Transverse colon (tissue), 4 donors: Measurements from ENCODE around the gene FCAR. TPM values are rescaled to one million over a fixed set of nuclear protein-coding genes. Genes with fewer than 3 reads are reported as not detected.
"Not testable (repeated sequence)": the region's sequence is repeated elsewhere in the genome, so short reads cannot be mapped to it uniquely, and the experiment has no call there.

Source experiments
- DNase-seq: peaks from one replicate; pipeline ENCODE4 v3.0.0-alpha.2; 2019
- H3K27ac ChIP-seq, 4 donors: fragments of 200-600 bp; sonication (generic); 2 replicates each; pipeline ENCODE4 v1.5.1; 2016 to 2018; ENCODE audit warnings: inconsistent platforms in 4 of 4
- H3K27me3 ChIP-seq: fragments of 200-600 bp; sonication (generic); 2 replicates; pipeline ENCODE4 v1.5.1; 2017; ENCODE audit warnings: inconsistent platforms
- H3K36me3 ChIP-seq, 4 donors: fragments of 200-600 bp; sonication (generic); 2 replicates each; pipeline ENCODE4 v1.5.1; 2017 to 2019; ENCODE audit warnings: inconsistent platforms in 4 of 4
- H3K4me1 ChIP-seq, 4 donors: fragments of 200-600 bp; sonication (generic); 2 replicates each; pipeline ENCODE4 v1.5.1; 2017 to 2020; ENCODE audit warnings: inconsistent platforms in 4 of 4
- H3K4me3 ChIP-seq, 4 donors: fragments of 200-600 bp; sonication (generic); 1 replicate in 1 of 4; 2 replicates in 3 of 4; pipeline versions ENCODE4 v1.5.1 to v1.6.1; 2017 to 2019; ENCODE audit warnings: inconsistent platforms in 4 of 4
- H3K9me3 ChIP-seq, 2 donors: fragments of 200-600 bp; sonication (generic); 2 replicates each; pipeline ENCODE4 v1.5.1; 2017 to 2019; ENCODE audit warnings: inconsistent platforms in 2 of 2
- EP300 ChIP-seq: sonication (generic); formaldehyde crosslinking; IDR thresholded peaks from one replicate; pipeline ENCODE4 v1.6.1; 2017; ENCODE audit warnings: antibody characterized with exemption, low read depth
- POLR2A ChIP-seq: fragments of 450-650 bp; IDR thresholded peaks from one replicate; pipeline ENCODE4 v1.6.1; 2016; ENCODE audit warnings: antibody characterized with exemption, mild to moderate bottlenecking, moderate library complexity
- POLR2AphosphoS5 ChIP-seq, 3 donors: sonication (generic); formaldehyde crosslinking; IDR thresholded peaks; one replicate each; pipeline ENCODE4 v1.6.1; 2016; ENCODE audit warnings: antibody characterized with exemption in 3 of 3
- WGBS, 2 donors: methylation state at CpG; one replicate each; pipeline ENCODE4 v1.1.5; 2018; ENCODE audit warnings: low coverage in 1 of 2; 5-methylcytosine and 5-hydroxymethylcytosine counted together
- in situ Hi-C, 4 donors: fragments of 200-750 bp; cut with MboI; loops; one replicate each; pipeline versions ENCODE4 v1.15.0 to v1.15.1; 2017; ENCODE audit warnings: low sequenced_read_pairs in 3 of 4, low pct_ligation_motif_present in 1 of 4, low pct_unique_long_range_greater_than_20kb in 1 of 4
- intact Hi-C: fragments of 100-400 bp; cut with DNase I; formaldehyde crosslinking; loops from one replicate; pipeline ENCODE4 v1.15.1; 2023; ENCODE audit warnings: low total_unique reads
- total RNA-seq, 4 donors: library from RNA; depleted of rRNA; stranded (reverse); fragments of >200 nt; gene quantifications; one replicate each; pipeline ENCODE4 v1.1.0, GENCODE V29; 2016
- TF ChIP-seq, protein P1 (sequence below), 5 experiments: fragments of 200-600 bp in 3 of 5; fragments of 450-650 bp in 2 of 5; sonication (generic) in 3 of 5; IDR thresholded peaks; 1 replicate in 2 of 5; 2 replicates in 3 of 5; pipeline ENCODE4 v1.5.1; 2016 to 2017; ENCODE audit warnings: antibody characterized with exemption in 5 of 5, inconsistent platforms in 3 of 5, mild to moderate bottlenecking in 2 of 5, moderate library complexity in 1 of 5

The FCAR gene
- total RNA-seq, 4 donors from 2014 or later: not detected

DNA sequence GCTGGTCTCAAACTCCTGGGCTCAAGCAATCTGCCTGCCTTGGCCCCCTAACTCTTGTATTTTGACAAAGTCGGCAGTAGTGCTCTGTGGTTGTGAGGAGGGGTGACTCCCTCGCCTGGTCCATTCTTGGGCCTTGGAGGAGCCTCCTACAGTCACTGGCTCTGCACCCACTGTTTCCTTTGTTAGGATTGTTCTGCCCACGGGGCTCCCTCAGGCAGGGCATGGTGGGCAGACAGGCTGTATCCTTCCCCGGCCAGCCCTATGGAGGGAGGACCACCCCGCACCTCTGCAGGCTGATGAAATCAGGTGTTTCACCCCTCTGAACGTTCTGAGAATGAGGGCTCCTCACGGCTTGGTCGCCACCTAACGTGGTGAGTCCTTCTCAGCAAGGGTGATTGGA lies 9.2 kb downstream of the FCAR start:
- intact Hi-C loops (no loop called here), in situ Hi-C loops (no loop called here)
- TF ChIP-seq POLR2A (no peak), EP300 (no peak), POLR2AphosphoS5 (IDR thresholded peaks at IDR 0.05) (no peak)
- TF ChIP-seq, protein P1, sequence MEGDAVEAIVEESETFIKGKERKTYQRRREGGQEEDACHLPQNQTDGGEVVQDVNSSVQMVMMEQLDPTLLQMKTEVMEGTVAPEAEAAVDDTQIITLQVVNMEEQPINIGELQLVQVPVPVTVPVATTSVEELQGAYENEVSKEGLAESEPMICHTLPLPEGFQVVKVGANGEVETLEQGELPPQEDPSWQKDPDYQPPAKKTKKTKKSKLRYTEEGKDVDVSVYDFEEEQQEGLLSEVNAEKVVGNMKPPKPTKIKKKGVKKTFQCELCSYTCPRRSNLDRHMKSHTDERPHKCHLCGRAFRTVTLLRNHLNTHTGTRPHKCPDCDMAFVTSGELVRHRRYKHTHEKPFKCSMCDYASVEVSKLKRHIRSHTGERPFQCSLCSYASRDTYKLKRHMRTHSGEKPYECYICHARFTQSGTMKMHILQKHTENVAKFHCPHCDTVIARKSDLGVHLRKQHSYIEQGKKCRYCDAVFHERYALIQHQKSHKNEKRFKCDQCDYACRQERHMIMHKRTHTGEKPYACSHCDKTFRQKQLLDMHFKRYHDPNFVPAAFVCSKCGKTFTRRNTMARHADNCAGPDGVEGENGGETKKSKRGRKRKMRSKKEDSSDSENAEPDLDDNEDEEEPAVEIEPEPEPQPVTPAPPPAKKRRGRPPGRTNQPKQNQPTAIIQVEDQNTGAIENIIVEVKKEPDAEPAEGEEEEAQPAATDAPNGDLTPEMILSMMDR (IDR thresholded peaks at IDR 0.05): no peak
- no peaks in the 10 kb centered on the region for H3K9me3 ChIP-seq
- peaks cover 15% of the 10 kb centered on the region for H3K27me3 ChIP-seq
- DNase-seq: no peak
- H3K4me3 ChIP-seq: no peak overlapping the region
- H3K4me1 ChIP-seq: no peaks in the 10 kb centered on the region
- no peak overlapping the region for H3K27ac ChIP-seq
- 63 to 86% methylated on average over 1 to 7 of the region's 9 CpGs for WGBS, 2 donors
- H3K36me3 ChIP-seq: no peaks in the 10 kb centered on the region

- no peaks in the 10 kb centered on the region for H3K36me3 ChIP-seq
- no peak overlapping the region for H3K4me3 ChIP-seq
- H3K9me3 ChIP-seq: no peaks in the 10 kb centered on the region
- in situ Hi-C loops (no loop called here), intact Hi-C loops (loop anchor here (5.0 kb wide), 1 partner anchor 1241 kb away; no protein-coding TSS in a partner anchor)
- H3K27me3 ChIP-seq: no peaks in the 10 kb centered on the region
- H3K27ac ChIP-seq: no peak overlapping the region
- TF ChIP-seq POLR2AphosphoS5 (IDR thresholded peaks at IDR 0.05): no peak
- no peak for TF ChIP-seq POLR2A
- no peak for TF ChIP-seq EP300
- TF ChIP-seq, protein P1 (IDR thresholded peaks at IDR 0.05): no peak
- no peaks in the 10 kb centered on the region for H3K4me1 ChIP-seq
- DNase-seq: no peak
- WGBS, 2 donors: 88% methylated on average over 10 of the region's 10 CpGs; no CpG with 5 or more reads in 1 of the 2 donors
Observed at GRCh38 chr19:54888239-54888638, 14.2 kb downstream of the FCAR start.

GRCh38 chr19:54889566-54889965 lies 15.5 kb downstream of the FCAR start:
- Histone ChIP-seq H3K36me3 (no peaks in the 10 kb centered on the region), H3K9me3 (no peaks in the 10 kb centered on the region), H3K27me3 (no peaks in the 10 kb centered on the region), H3K27ac (no peak overlapping the region), H3K4me3 (no peak overlapping the region), H3K4me1 (no peaks in the 10 kb centered on the region)
- TF ChIP-seq POLR2AphosphoS5 (IDR thresholded peaks at IDR 0.05): no peak
- TF ChIP-seq EP300: no peak
- TF ChIP-seq, protein P1 (IDR thresholded peaks at IDR 0.05): no peak
- no peak for TF ChIP-seq POLR2A
- WGBS, 2 donors: 74 to 100% methylated on average over 1 to 11 of the region's 11 CpGs
- in situ Hi-C loops: no loop called here
- DNase-seq: no peak
- intact Hi-C loops: loop anchor here (5.0 kb wide), 1 partner anchor 1242 kb away; no protein-coding TSS in a partner anchor

DNA sequence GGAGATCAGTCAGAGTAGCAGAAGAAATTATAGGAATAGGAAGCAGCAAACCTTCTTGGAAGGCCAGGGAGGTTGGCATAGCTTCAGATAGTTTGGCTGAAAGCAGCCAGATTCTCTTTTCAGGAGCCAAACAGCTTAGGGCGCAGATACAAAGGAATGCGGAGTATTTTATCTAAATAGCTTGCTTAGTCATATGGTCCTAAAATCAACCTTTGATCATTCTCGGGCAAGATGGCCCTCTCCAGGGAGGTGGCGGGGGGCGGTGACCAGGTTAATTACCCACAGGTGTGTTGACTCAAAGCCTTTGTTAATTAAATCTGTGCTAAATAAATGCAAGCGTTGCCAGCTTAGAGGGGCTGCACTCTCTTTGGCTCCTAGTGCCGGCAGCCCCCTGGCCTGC lies 19.4 kb downstream of the FCAR start:
- TF ChIP-seq POLR2A: no peak
- no peak for TF ChIP-seq POLR2AphosphoS5 (IDR thresholded peaks at IDR 0.05)
- TF ChIP-seq, protein P1 (IDR thresholded peaks at IDR 0.05): no peak
- no peak for TF ChIP-seq EP300
- intact Hi-C loops: no loop called here
- in situ Hi-C loops: no loop called here
- 43% methylated on average over 7 of the region's 7 CpGs; no CpG with 5 or more reads in 1 of the 2 donors for WGBS, 2 donors
- Histone ChIP-seq H3K27ac (no peak overlapping the region), H3K4me1 (no peaks in the 10 kb centered on the region), H3K9me3 (no peaks in the 10 kb centered on the region), H3K36me3 (no peaks in the 10 kb centered on the region), H3K27me3 (no peaks in the 10 kb centered on the region), H3K4me3 (no peak overlapping the region)
- no peak for DNase-seq

GRCh38 chr19:54894106-54894505 lies 20.1 kb downstream of the FCAR start:
- in situ Hi-C loops, intact Hi-C loops, H3K4me1 ChIP-seq, DNase-seq, H3K27ac ChIP-seq, H3K36me3 ChIP-seq, H3K4me3 ChIP-seq, H3K27me3 ChIP-seq, H3K9me3 ChIP-seq: not testable (repeated sequence)
- WGBS, 2 donors: 92% methylated on average over 16 of the region's 16 CpGs; no CpG with 5 or more reads in 1 of the 2 donors
